ENCODE measurements around the gene BPIFB4. TPM values are rescaled to one million over a fixed set of nuclear protein-coding genes. Genes with fewer than 3 reads are reported as not detected.

The BPIFB4 gene
- total RNA-seq, 1 donor from 2014 or later, result not detected

DNA sequence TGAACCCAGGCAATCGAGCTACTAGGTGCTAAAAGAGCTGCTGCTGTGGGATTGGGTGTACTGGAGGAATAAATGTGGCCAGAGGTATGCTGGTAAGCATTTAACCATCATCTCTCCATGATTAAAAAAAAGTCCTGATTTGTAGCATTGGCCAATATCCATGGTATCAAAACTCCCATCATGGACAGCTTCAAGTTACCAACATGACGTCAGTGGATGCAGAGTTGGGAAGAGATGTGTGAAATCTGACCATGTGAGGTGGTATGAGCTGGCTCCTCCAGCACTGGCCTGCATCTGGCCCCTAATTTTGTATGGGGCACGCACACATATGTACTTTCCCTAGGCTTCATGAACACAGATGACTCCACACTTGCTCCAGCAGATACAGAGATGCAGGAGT is 11.7 kb downstream of the BPIFB4 start:
- Histone ChIP-seq H3K27me3 (no peaks in the 10 kb centered on the region), H3K27ac (no peak overlapping the region), H3K9me3 (no peaks in the 10 kb centered on the region), H3K36me3 (no peaks in the 10 kb centered on the region), H3K4me3 (no peak overlapping the region), H3K4me1 (no peaks in the 10 kb centered on the region)
- ATAC-seq, result no peak
- intact Hi-C loops (cut with DNase I), result no loop called here
- DNase-seq, result no peak
- TF ChIP-seq, protein P1, sequence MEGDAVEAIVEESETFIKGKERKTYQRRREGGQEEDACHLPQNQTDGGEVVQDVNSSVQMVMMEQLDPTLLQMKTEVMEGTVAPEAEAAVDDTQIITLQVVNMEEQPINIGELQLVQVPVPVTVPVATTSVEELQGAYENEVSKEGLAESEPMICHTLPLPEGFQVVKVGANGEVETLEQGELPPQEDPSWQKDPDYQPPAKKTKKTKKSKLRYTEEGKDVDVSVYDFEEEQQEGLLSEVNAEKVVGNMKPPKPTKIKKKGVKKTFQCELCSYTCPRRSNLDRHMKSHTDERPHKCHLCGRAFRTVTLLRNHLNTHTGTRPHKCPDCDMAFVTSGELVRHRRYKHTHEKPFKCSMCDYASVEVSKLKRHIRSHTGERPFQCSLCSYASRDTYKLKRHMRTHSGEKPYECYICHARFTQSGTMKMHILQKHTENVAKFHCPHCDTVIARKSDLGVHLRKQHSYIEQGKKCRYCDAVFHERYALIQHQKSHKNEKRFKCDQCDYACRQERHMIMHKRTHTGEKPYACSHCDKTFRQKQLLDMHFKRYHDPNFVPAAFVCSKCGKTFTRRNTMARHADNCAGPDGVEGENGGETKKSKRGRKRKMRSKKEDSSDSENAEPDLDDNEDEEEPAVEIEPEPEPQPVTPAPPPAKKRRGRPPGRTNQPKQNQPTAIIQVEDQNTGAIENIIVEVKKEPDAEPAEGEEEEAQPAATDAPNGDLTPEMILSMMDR (IDR thresholded peaks at IDR 0.05), result no peak

DNA sequence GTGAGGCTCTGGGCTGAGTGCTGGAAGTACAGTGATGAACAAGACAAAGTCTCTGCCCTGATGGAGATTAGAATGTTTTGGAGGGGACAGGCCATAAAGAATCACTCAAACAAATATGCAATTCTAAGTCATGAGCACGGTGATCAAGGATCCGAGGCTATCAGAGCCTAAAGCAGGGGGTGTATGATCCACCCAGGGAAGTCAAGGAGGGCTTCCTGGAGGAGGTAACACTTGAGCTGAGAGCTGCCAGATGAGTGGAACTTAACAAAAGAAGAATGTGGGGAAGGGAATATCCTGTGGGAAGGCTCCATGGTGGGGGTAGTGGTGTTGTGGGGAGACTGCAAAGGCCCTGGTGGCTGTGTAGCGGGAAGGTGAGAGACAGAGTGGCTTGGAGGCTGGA is 12.2 kb downstream of the BPIFB4 start:
- Histone ChIP-seq H3K36me3 (no peaks in the 10 kb centered on the region), H3K27ac (no peak overlapping the region), H3K9me3 (no peaks in the 10 kb centered on the region), H3K4me1 (no peaks in the 10 kb centered on the region), H3K27me3 (no peaks in the 10 kb centered on the region), H3K4me3 (no peak overlapping the region)
- no peak for ATAC-seq
- DNase-seq, result no peak
- intact Hi-C loops (cut with DNase I), result no loop called here
- TF ChIP-seq, protein P1 (IDR thresholded peaks at IDR 0.05), result no peak

DNA sequence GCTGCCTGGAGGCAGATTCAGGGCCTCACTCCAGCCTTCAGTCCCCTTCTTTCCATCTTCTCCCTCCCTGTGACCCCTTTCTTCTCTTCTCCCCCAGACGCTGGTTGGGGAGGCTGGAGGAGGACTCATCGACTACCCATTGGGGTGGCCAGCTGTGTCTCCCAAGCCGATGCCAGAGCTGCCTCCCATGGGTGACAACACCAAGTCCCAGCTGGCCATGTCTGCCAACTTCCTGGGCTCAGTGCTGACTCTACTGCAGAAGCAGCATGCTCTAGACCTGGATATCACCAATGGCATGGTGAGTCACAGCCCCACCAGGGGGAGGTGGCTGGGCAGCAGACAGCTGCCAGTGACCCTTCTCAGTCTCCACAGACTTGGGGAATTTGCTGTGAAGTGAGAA is 12.9 kb downstream of the BPIFB4 start:
- ATAC-seq (no peak), DNase-seq (no peak)
- TF ChIP-seq, protein P1 (IDR thresholded peaks at IDR 0.05), result no peak
- intact Hi-C loops (cut with DNase I), result no loop called here
- H3K27ac ChIP-seq, result no peak overlapping the region
- H3K27me3 ChIP-seq, result no peaks in the 10 kb centered on the region
- no peaks in the 10 kb centered on the region for H3K4me1 ChIP-seq
- no peaks in the 10 kb centered on the region for H3K36me3 ChIP-seq
- H3K4me3 ChIP-seq, result no peak overlapping the region
- no peaks in the 10 kb centered on the region for H3K9me3 ChIP-seq

DNA sequence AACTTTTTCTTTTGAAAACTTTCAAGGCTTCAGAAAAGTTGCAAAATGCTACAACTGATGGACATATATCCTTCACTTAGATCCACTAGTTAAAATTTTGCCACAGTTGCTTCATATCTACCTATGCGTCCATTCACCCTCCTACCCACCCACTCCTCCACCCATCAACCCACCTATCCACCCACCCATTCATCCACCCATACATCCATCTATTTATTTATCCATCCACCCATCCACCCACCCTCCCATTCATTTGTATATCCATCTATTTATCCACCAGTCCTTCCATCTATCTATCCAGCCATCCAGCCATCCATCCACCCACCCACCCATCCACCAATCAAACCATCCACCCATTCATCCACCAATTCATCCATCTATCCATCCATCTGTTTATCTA is 13.6 kb downstream of the BPIFB4 start:
- ATAC-seq (no peak), DNase-seq (no peak)
- intact Hi-C loops (cut with DNase I), result no loop called here

DNA sequence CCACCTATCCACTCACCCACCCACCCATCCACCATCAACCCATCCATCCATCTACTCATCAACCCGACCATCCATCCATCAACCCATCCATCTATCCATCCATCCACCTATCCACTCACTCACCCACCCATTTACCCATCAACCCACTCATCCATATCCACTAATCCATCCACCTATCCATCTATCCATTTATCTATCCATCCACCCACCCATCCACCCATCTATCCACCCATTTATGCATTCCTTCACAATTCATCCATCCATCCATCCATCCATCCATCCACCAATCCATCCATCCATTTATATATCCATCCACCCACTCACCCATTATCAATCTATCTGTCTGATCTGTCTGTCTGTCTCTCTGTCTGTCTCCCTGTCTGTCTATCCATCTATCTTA is 14.1 kb downstream of the BPIFB4 start:
- intact Hi-C loops (cut with DNase I), result no loop called here
- TF ChIP-seq, protein P1 (IDR thresholded peaks at IDR 0.05), result no peak
- ATAC-seq, result no peak
- DNase-seq, result no peak
- no peaks in the 10 kb centered on the region for H3K9me3 ChIP-seq
- no peaks in the 10 kb centered on the region for H3K4me1 ChIP-seq
- H3K4me3 ChIP-seq, result no peak overlapping the region
- H3K27ac ChIP-seq, result no peak overlapping the region
- H3K36me3 ChIP-seq, result no peaks in the 10 kb centered on the region
- no peaks in the 10 kb centered on the region for H3K27me3 ChIP-seq

More for the DNA sequence above, 13.6 kb downstream of the BPIFB4 start:
- Histone ChIP-seq H3K4me3 (no peak overlapping the region), H3K9me3 (no peaks in the 10 kb centered on the region), H3K4me1 (no peaks in the 10 kb centered on the region), H3K36me3 (no peaks in the 10 kb centered on the region), H3K27ac (no peak overlapping the region), H3K27me3 (no peaks in the 10 kb centered on the region)
- TF ChIP-seq, protein P1 (IDR thresholded peaks at IDR 0.05), result no peak

DNA sequence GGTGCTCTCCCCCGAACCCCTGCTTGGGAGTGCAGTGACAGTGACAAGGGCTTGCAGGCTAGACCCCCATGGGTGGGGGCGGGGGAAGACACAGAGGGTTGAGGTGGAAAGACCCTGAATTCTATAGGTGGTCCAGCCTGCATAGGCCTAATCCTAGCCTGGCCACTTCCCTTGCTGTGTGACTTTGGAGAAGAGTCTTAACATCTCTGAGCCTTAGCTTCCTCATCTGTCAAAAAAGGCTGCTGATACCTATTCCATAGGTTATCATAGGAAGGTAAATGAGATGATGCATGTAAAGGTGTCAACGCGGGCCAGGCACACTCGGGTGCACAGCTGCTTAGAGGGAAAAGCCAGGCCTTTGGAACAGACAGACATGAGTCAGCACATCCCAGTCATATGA is 15.8 kb downstream of the BPIFB4 start:
- Histone ChIP-seq H3K36me3 (no peaks in the 10 kb centered on the region), H3K9me3 (no peaks in the 10 kb centered on the region), H3K4me1 (no peaks in the 10 kb centered on the region), H3K4me3 (no peak overlapping the region), H3K27ac (no peak overlapping the region), H3K27me3 (no peaks in the 10 kb centered on the region)
- TF ChIP-seq, protein P1 (IDR thresholded peaks at IDR 0.05), result no peak
- no peak for ATAC-seq
- intact Hi-C loops (cut with DNase I), result no loop called here
- DNase-seq, result no peak

All from upper lobe of right lung (tissue), 1 donor.